B cell (primary cell): ENCODE results near the gene ZBTB16. TPM values are rescaled to one million over a fixed set of nuclear protein-coding genes. Genes with fewer than 3 reads are reported as not detected.

Experiments
- ATAC-seq: fragments of 200-7000 bp; cut with Tn5 transposase; one replicate; pipeline ENCODE4 v1.10.0; 2021; ENCODE audit warnings: low read depth, mild to moderate bottlenecking, moderate number of reproducible peaks, moderate library complexity
- CTCF ChIA-PET: fragments of 350-600 bp; sonication (Branson Sonifier 250); formaldehyde crosslinking; loops from one replicate; lab custom pipeline; 2021; ENCODE audit warnings: antibody characterized with exemption, inconsistent platforms; lab: Charles Lee
- POLR2A ChIA-PET: fragments of 350-600 bp; sonication (Branson Sonifier 250); formaldehyde crosslinking; loops from one replicate; lab custom pipeline; 2021; ENCODE audit warnings: antibody characterized with exemption; lab: Charles Lee
- DNase-seq: peaks from one replicate; pipeline ENCODE4 v3.0.0; 2013
- H2AFZ ChIP-seq: 2 replicates; pipeline ENCODE4 v1.6.1; 2012; ENCODE audit warnings: mild to moderate bottlenecking, low read depth, low read length; ENCODE audit not compliant: insufficient read depth, poor library complexity, severe bottlenecking
- H3K27ac ChIP-seq, 2 donors: 1 replicate in 1 of 2; 2 replicates in 1 of 2; pipeline ENCODE4 v1.5.1; 2012 to 2013; ENCODE audit warnings: low read length in 2 of 2, mild to moderate bottlenecking in 2 of 2, moderate library complexity in 1 of 2
- H3K27me3 ChIP-seq, 4 experiments: fragments of 200-600 bp in 1 of 4; sonication (generic) in 1 of 4; replicated peaks in 1 of 4; 1 replicate in 2 of 4; 2 replicates in 2 of 4; pipeline versions ENCODE4 v1.6.1 to v1.7.0; 2013 to 2016; ENCODE audit warnings: low read length in 3 of 4, mild to moderate bottlenecking in 2 of 4, mixed read lengths in 1 of 4, moderate library complexity in 1 of 4; ENCODE audit not compliant: insufficient read depth in 4 of 4, control insufficient read depth in 3 of 4; ENCODE audit errors: control extremely low read depth in 1 of 4
- H3K36me3 ChIP-seq, 2 experiments: replicated peaks in 1 of 2; 1 replicate in 1 of 2; 2 replicates in 1 of 2; pipeline versions ENCODE4 v1.6.1 to v1.7.1; 2013; ENCODE audit warnings: low read length in 1 of 2; ENCODE audit not compliant: insufficient read depth in 2 of 2, control insufficient read depth in 1 of 2; ENCODE audit errors: control extremely low read depth in 1 of 2, extremely low read depth in 1 of 2
- H3K4me1 ChIP-seq, 2 donors: fragments of 200-600 bp in 1 of 2; sonication (generic) in 1 of 2; 1 replicate in 1 of 2; 2 replicates in 1 of 2; pipeline versions ENCODE4 v1.5.1 to v1.6.1; 2013 to 2017; ENCODE audit warnings: low read length in 2 of 2; ENCODE audit not compliant: control insufficient read depth in 2 of 2, insufficient read depth in 2 of 2
- H3K4me2 ChIP-seq: replicated peaks from 2 replicates; pipeline ENCODE3; 2012; ENCODE audit warnings: mild to moderate bottlenecking, low read depth, low read length; ENCODE audit not compliant: poor library complexity, severe bottlenecking
- H3K4me3 ChIP-seq, 5 experiments: fragments of 200-600 bp in 1 of 5; sonication (generic) in 1 of 5; 1 replicate in 3 of 5; 2 replicates in 2 of 5; pipeline versions ENCODE4 v1.5.1 to v1.7.0; 2011 to 2016; ENCODE audit warnings: low read length in 4 of 5, mild to moderate bottlenecking in 4 of 5, low read depth in 2 of 5, control low read depth in 1 of 5, moderate library complexity in 1 of 5; ENCODE audit not compliant: insufficient read depth in 1 of 5; ENCODE audit errors: control extremely low read depth in 1 of 5, extremely low read depth in 1 of 5
- H3K79me2 ChIP-seq: fragments of 200-600 bp; sonication (generic); one replicate; pipeline ENCODE4 v1.6.0; 2016; ENCODE audit warnings: low read length; ENCODE audit not compliant: control insufficient read depth, insufficient read depth
- H3K9ac ChIP-seq: fragments of 200-600 bp; sonication (generic); 2 replicates; pipeline ENCODE4 v1.6.1; 2017; ENCODE audit warnings: mild to moderate bottlenecking, low read length, moderate library complexity
- H3K9me3 ChIP-seq, 3 donors: one replicate each; pipeline versions ENCODE4 v1.6.1 to v1.7.1; 2013; ENCODE audit warnings: low read length in 2 of 3; ENCODE audit not compliant: control insufficient read depth in 2 of 3, insufficient read depth in 1 of 3; ENCODE audit errors: control extremely low read depth in 1 of 3
- H4K20me1 ChIP-seq: 2 replicates; pipeline ENCODE4 v1.6.0; 2012; ENCODE audit warnings: mild to moderate bottlenecking, low read length; ENCODE audit not compliant: insufficient read depth, control insufficient read depth, poor library complexity, severe bottlenecking
- H3K27ac Mint-ChIP-seq: one replicate; pipeline ENCODE4 v1.8.0; 2021; ENCODE audit warnings: mixed read lengths
- H3K27me3 Mint-ChIP-seq: one replicate; pipeline ENCODE4 v1.8.0; 2021; ENCODE audit warnings: mixed read lengths
- H3K4me1 Mint-ChIP-seq: one replicate; pipeline ENCODE4 v1.8.0; 2021; ENCODE audit warnings: mixed read lengths
- H3K4me3 Mint-ChIP-seq: one replicate; pipeline ENCODE4 v1.8.0; 2021; ENCODE audit warnings: mixed read lengths
- H3K9me3 Mint-ChIP-seq: one replicate; pipeline ENCODE4 v1.8.0; 2022; ENCODE audit warnings: mixed read lengths; ENCODE audit not compliant: insufficient read depth
- CTCF ChIP-seq: fragments of 200-600 bp; IDR thresholded peaks from one replicate; pipeline ENCODE4 v1.8.0; 2022; ENCODE audit warnings: antibody characterized with exemption, mild to moderate bottlenecking
- EZH2 ChIP-seq: IDR thresholded peaks from 2 replicates; pipeline ENCODE4 v1.6.1; 2012; ENCODE audit warnings: borderline replicate concordance, low read depth, mild to moderate bottlenecking, moderate library complexity, low read length; ENCODE audit not compliant: insufficient read depth, poor library complexity, severe bottlenecking
- WGBS: methylation state at CpG from one replicate; pipeline ENCODE4 v1.1.5; 2013; ENCODE audit warnings: missing lambda C conversion rate; ENCODE audit not compliant: insufficient coverage; 5-methylcytosine and 5-hydroxymethylcytosine counted together
- intact Hi-C: fragments of 100-400 bp; cut with micrococcal nuclease; formaldehyde crosslinking; loops from one replicate; pipeline ENCODE4 v1.10.0; 2022
- polyA plus RNA-seq: library from polyadenylated mRNA; depleted of rRNA; stranded (reverse); fragments of >200 nt; gene quantifications from 2 replicates; pipeline ENCODE4 v1.2.3, GENCODE V29; 2012
- total RNA-seq, 2 donors: library from RNA; stranded (reverse); fragments of 120-200 nt in 1 of 2; gene quantifications; 1 replicate in 1 of 2; 2 replicates in 1 of 2; pipeline versions ENCODE4 v1.2.3 to v1.2.4, GENCODE V29; 2013 to 2022

ZBTB16 gene
- total and polyA plus RNA-seq, 2 donors (not counting 1 experiment from before 2014, with no cell fraction given), result 16.0 to 20.6 TPM

GRCh38 chr11:114150671-114151070, 91.2 kb downstream of the ZBTB16 start:
- Histone ChIP-seq H3K27ac (no peak overlapping the region), H3K4me2 (no peak overlapping the region), H3K9ac (no peak overlapping the region), H3K79me2 (no peaks in the 10 kb centered on the region), H3K4me3 (no peak overlapping the region), H3K9me3 (no peaks in the 10 kb centered on the region), H3K27me3 (no peaks in the 10 kb centered on the region), H4K20me1 (no peaks in the 10 kb centered on the region), H3K4me1 (peaks cover 7 to 15% of the 10 kb centered on the region in 2 donors), H2AFZ (no peak overlapping the region), H3K36me3 (no peaks in the 10 kb centered on the region)
- ChIA-PET CTCF (no interaction called here), POLR2A (no interaction called here)
- WGBS, result 88% methylated on average over 5 of the region's 6 CpGs
- Mint-ChIP-seq H3K27me3 (no peaks in the 10 kb centered on the region), H3K4me1 (peaks cover 15% of the 10 kb centered on the region), H3K4me3 (no peak overlapping the region), H3K27ac (no peak overlapping the region), H3K9me3 (no peaks in the 10 kb centered on the region)
- DNase-seq (no peak), ATAC-seq (no peak)
- TF ChIP-seq EZH2 (no peak), CTCF (no peak)
- intact Hi-C loops, result no loop called here

- CTCF ChIA-PET, result no interaction called here
- ATAC-seq, result no peak
- no peak overlapping the region for H3K27ac Mint-ChIP-seq
Observed at GRCh38 chr11:114151631-114152030, 92.1 kb downstream of the ZBTB16 start.

More at GRCh38 chr11:114151631-114152030, 92.1 kb downstream of the ZBTB16 start:
- no peak overlapping the region for H3K27ac ChIP-seq
- no peak overlapping the region for H3K4me3 Mint-ChIP-seq
- H3K9me3 ChIP-seq, result no peaks in the 10 kb centered on the region
- H3K4me1 ChIP-seq, result peaks cover 7 to 16% of the 10 kb centered on the region in 2 donors
- TF ChIP-seq CTCF (no peak), EZH2 (no peak)
- no peaks in the 10 kb centered on the region for H4K20me1 ChIP-seq
- intact Hi-C loops, result no loop called here
- no peak overlapping the region for H2AFZ ChIP-seq
- 100% methylated on average over 1 of the region's 2 CpGs for WGBS
- no peaks in the 10 kb centered on the region for H3K79me2 ChIP-seq
- no peak for DNase-seq
- H3K9ac ChIP-seq, result no peak overlapping the region
- no peaks in the 10 kb centered on the region for H3K27me3 Mint-ChIP-seq
- H3K9me3 Mint-ChIP-seq, result no peaks in the 10 kb centered on the region
- H3K4me1 Mint-ChIP-seq, result peaks cover 15% of the 10 kb centered on the region
- POLR2A ChIA-PET, result no interaction called here
- H3K4me3 ChIP-seq, result no peak overlapping the region
- H3K4me2 ChIP-seq, result no peak overlapping the region
- H3K27me3 ChIP-seq, result no peaks in the 10 kb centered on the region
- no peaks in the 10 kb centered on the region for H3K36me3 ChIP-seq
